Activated CD4-positive, alpha-beta memory T cell treated with anti-CD3 and anti-CD28 coated beads, Interleukin-2, amount 10 ng/mL, durations not matched to agents 7 days and 5 days (primary cell): Measurements from ENCODE around the gene DRGX. TPM values are rescaled to one million over a fixed set of nuclear protein-coding genes. Genes with fewer than 3 reads are reported as not detected.

Experiments
- CTCF ChIA-PET: fragments of 350-600 bp; sonication (Branson Sonifier 250); formaldehyde crosslinking; loops from one replicate; lab custom pipeline; 2021; ENCODE audit warnings: antibody characterized with exemption, inconsistent platforms; lab: Charles Lee
- POLR2A ChIA-PET: fragments of 350-600 bp; sonication (Branson Sonifier 250); formaldehyde crosslinking; loops from one replicate; lab custom pipeline; 2021; ENCODE audit warnings: antibody characterized with exemption; lab: Charles Lee
- DNase-seq: peaks from one replicate; pipeline ENCODE4 v3.0.0-alpha.2; 2020
- H3K27ac Mint-ChIP-seq: one replicate; pipeline ENCODE4 v1.8.0; 2021; ENCODE audit warnings: mild to moderate bottlenecking, mixed read lengths
- H3K27me3 Mint-ChIP-seq: one replicate; pipeline ENCODE4 v1.8.0; 2021; ENCODE audit warnings: mixed read lengths
- H3K36me3 Mint-ChIP-seq: one replicate; pipeline ENCODE4 v1.8.0; 2021; ENCODE audit warnings: low read depth, mixed read lengths
- H3K4me1 Mint-ChIP-seq: one replicate; pipeline ENCODE4 v1.8.0; 2021; ENCODE audit warnings: mixed read lengths
- H3K4me3 Mint-ChIP-seq: one replicate; pipeline ENCODE4 v1.8.0; 2021; ENCODE audit warnings: mild to moderate bottlenecking, mixed read lengths
- H3K9me3 Mint-ChIP-seq: one replicate; pipeline ENCODE4 v1.8.0; 2021; ENCODE audit warnings: mixed read lengths
- total RNA-seq, 2 experiments: library from RNA; stranded (reverse); gene quantifications; one replicate each; pipeline ENCODE4 v1.2.3, GENCODE V29; 2021

DRGX gene
- total RNA-seq, 2 experiments from 2014 or later: not detected

DNA sequence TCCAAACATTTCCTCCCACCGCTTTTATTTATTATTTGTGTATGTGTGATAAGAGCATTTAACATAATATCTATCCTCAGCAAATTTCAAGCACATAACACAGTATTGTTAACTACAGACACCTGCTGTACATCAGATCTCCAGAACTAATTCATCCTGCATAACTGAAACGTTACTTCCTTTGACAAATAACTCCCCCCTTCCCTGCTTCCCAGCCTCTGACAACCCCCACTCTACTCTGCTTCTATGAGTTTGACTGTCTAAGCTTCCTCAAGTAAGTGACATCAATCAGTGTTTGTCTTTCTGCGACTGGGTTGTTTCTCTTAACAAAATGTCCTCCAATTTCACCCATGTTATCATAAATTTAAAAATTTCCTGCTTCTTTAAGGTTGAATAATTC, 74.9 kb downstream of the DRGX start:
- Mint-ChIP-seq H3K36me3 (no peaks in the 10 kb centered on the region), H3K27ac (no peak overlapping the region), H3K4me3 (no peak overlapping the region), H3K9me3 (no peaks in the 10 kb centered on the region), H3K27me3 (peaks cover 3% of the 10 kb centered on the region), H3K4me1 (no peaks in the 10 kb centered on the region)
- CTCF ChIA-PET: no interaction called here
- DNase-seq: no peak
- POLR2A ChIA-PET: no interaction called here

- H3K36me3 Mint-ChIP-seq: no peaks in the 10 kb centered on the region
- ChIA-PET POLR2A (no interaction called here), CTCF (no interaction called here)
- DNase-seq: no peak
- H3K4me3 Mint-ChIP-seq: no peak overlapping the region
- peaks cover 3% of the 10 kb centered on the region for H3K27me3 Mint-ChIP-seq
- no peaks in the 10 kb centered on the region for H3K9me3 Mint-ChIP-seq
- H3K27ac Mint-ChIP-seq: no peak overlapping the region
- no peaks in the 10 kb centered on the region for H3K4me1 Mint-ChIP-seq
Measured at GRCh38 chr10:49320191-49320590, 75.7 kb downstream of the DRGX start.

GRCh38 chr10:49319206-49319605, 76.7 kb downstream of the DRGX start:
- CTCF ChIA-PET: no interaction called here
- Mint-ChIP-seq H3K36me3 (no peaks in the 10 kb centered on the region), H3K27me3 (peaks cover 3% of the 10 kb centered on the region), H3K9me3 (no peaks in the 10 kb centered on the region), H3K4me3 (no peak overlapping the region), H3K4me1 (no peaks in the 10 kb centered on the region), H3K27ac (no peak overlapping the region)
- POLR2A ChIA-PET: no interaction called here
- no peak for DNase-seq

GRCh38 chr10:49318755-49319154, 77.1 kb downstream of the DRGX start:
- Mint-ChIP-seq H3K36me3 (no peaks in the 10 kb centered on the region), H3K9me3 (no peaks in the 10 kb centered on the region), H3K4me1 (no peaks in the 10 kb centered on the region), H3K27ac (no peak overlapping the region), H3K4me3 (no peak overlapping the region), H3K27me3 (peaks cover 2% of the 10 kb centered on the region)
- ChIA-PET POLR2A (no interaction called here), CTCF (no interaction called here)
- no peak for DNase-seq

DNA sequence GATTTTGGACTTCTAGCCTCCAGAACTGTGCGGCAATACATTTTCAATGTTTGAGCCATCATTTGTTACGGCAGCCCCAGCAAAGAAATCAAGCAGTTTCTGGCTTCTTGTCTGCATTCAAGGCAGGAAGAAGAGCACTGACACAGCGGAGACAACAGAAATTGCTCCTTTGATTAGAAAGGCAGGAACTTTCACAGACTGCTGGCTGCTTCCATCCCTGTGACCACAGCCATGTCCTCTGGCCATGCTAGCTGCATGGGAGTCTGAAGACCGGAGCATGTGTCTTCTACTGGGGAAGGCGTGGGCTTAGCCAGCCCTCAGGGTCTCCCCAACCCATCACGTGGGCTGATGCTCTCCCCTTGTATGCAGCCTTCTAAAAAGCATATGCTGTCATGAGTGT, 77.9 kb downstream of the DRGX start:
- ChIA-PET POLR2A (no interaction called here), CTCF (no interaction called here)
- no peaks in the 10 kb centered on the region for H3K9me3 Mint-ChIP-seq
- H3K4me1 Mint-ChIP-seq: no peaks in the 10 kb centered on the region
- no peaks in the 10 kb centered on the region for H3K36me3 Mint-ChIP-seq
- DNase-seq: no peak
- no peak overlapping the region for H3K27ac Mint-ChIP-seq
- peaks cover 6% of the 10 kb centered on the region for H3K27me3 Mint-ChIP-seq
- H3K4me3 Mint-ChIP-seq: no peak overlapping the region

DNA sequence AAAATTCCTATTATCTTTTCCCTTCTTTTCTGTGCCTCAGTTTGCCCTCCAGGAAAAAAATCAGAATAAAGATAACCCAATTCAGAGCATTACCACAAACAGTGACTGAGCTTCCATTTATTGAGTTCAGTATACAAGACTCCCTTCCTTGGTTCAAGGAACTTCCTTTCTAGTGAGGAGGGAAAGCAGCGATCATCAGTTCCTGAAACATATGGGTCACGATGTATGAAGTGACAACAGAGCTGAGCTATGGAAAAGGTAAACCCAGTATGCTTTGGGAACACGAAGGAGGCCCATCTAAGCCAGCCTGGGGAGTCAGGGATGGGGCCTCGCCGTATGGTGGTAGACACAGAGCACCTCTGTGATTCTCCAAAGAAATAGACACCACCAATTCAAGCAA, 81.1 kb downstream of the DRGX start:
- no peaks in the 10 kb centered on the region for H3K36me3 Mint-ChIP-seq
- no peak for DNase-seq
- H3K4me3 Mint-ChIP-seq: no peak overlapping the region
- peaks cover 16% of the 10 kb centered on the region for H3K27me3 Mint-ChIP-seq
- POLR2A ChIA-PET: no interaction called here
- H3K9me3 Mint-ChIP-seq: no peaks in the 10 kb centered on the region
- peaks cover 12% of the 10 kb centered on the region for H3K4me1 Mint-ChIP-seq
- CTCF ChIA-PET: no interaction called here
- no peak overlapping the region for H3K27ac Mint-ChIP-seq

Other genes starting within 250 kb of the DRGX start
- 100 to 1,000 TPM in 1 of 2 experiments, 10 to 100 TPM in 1; 98.2 to 100 TPM for gene TMEM273, start 207.7 kb downstream of the DRGX start, total RNA-seq
- gene C10orf71, start 96.9 kb downstream of the DRGX start, total RNA-seq: not detected
- gene ERCC6, start 143.0 kb upstream of the DRGX start, total RNA-seq: 10 to 100 TPM; 24.9 to 29.2 TPM
- gene SLC18A3, start 214.2 kb upstream of the DRGX start, total RNA-seq: not detected
- not detected for gene CHAT, start 217.9 kb upstream of the DRGX start, total RNA-seq